Transverse colon (tissue), 3 donors: ENCODE data around the gene ABCC2.

ENCODE experiments used
- CTCF ChIP-seq, 5 experiments: fragments of 200-600 bp in 3 of 5; fragments of 450-650 bp in 2 of 5; sonication (generic) in 3 of 5; IDR thresholded peaks; 1 replicate in 2 of 5; 2 replicates in 3 of 5; pipeline ENCODE4 v1.5.1; 2016 to 2017; ENCODE audit warnings: antibody characterized with exemption in 5 of 5, inconsistent platforms in 3 of 5, mild to moderate bottlenecking in 2 of 5, moderate library complexity in 1 of 5
- EP300 ChIP-seq: sonication (generic); formaldehyde crosslinking; IDR thresholded peaks from one replicate; pipeline ENCODE4 v1.6.1; 2017; ENCODE audit warnings: antibody characterized with exemption, low read depth
- POLR2A ChIP-seq: fragments of 450-650 bp; IDR thresholded peaks from one replicate; pipeline ENCODE4 v1.6.1; 2016; ENCODE audit warnings: antibody characterized with exemption, mild to moderate bottlenecking, moderate library complexity

DNA sequence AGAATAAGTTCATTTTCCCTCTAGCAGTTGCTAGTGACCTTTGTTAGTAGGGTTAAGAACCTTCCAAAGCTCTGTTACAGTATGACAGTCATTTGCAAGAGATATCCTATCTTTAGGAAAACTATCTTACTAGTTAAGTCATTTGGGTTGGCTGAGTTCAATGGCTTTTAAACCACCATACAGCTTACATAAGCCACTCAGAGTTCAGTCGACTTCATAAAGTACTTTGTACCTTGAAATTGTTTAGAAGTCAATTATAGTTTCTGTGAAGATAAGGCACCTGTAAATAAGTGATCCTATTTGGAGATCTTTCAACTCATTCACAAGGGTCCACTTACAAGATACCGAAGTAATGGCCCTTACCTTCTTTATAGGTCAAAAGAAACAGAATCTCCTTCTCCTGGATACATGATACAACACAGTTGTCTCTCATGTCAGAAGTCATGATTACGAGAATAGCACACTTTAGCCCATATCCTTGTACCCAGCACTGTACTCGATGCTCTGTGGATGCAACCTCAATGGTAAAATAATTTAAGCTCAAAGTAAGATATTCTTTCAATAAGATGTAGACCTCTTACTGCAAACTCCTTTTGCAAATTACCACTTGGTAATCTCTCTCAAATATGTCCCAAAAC lies 11.9 kb upstream of the ABCC2 start:
- no peak for TF ChIP-seq CTCF (IDR thresholded peaks at IDR 0.05)
- TF ChIP-seq POLR2A = no peak
- TF ChIP-seq EP300 = no peak
